Measurements from ENCODE around the gene TREM1. TPM values are rescaled to one million over a fixed set of nuclear protein-coding genes. Genes with fewer than 3 reads are reported as not detected.

The TREM1 gene
- total and polyA plus RNA-seq, 4 donors: 0.09 to 1.3 (median 0.38) TPM

DNA sequence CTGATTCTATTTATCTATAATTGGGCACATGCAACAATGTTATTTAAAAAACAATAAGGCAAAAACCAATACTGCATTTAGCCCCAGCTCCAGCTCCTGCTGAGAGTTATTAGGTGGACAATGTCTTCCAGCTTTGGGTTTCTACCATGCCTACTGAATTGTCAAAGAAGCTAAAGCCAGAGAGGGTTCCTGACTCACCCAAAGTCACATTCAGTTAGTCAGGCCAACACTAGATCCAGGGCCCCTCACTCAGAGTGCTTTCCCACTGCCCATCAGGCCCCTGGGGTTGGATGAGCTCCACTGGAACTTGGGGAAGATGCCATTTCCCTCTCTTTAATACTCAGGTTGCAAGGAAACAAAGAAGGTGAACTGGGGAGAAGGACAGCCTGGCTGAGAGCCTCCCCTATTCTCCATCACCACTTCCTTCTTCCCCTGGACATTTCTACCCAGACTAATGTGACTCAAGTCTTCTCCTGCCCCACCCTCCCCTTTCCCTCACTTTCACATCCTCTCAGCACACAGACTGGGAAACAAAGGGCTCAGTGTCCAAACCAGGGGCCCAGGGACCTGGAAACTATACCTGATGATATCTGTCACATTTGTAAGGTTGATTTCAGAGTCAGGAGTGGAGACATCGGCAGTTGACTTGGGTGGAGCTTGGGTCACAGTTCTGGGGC is 6.0 kb downstream of the TREM1 start:
- Histone ChIP-seq H3K27me3 (ENCODE audit: control insufficient read depth in 4 of 4, insufficient read depth in 4 of 4, low read length in 3 of 4) (no peaks in the 10 kb centered on the region), H3K4me3 (ENCODE audit: low read depth in 1 of 3, low read length in 3 of 3) (no peak overlapping the region), H3K9me3 (ENCODE audit: control insufficient read depth in 4 of 4, low read length in 3 of 4) (no peaks in the 10 kb centered on the region), H3K36me3 (ENCODE audit: control insufficient read depth in 4 of 4, insufficient read depth in 3 of 4, low read depth in 1 of 4, low read length in 3 of 4) (no peaks in the 10 kb centered on the region), H3K27ac (ENCODE audit: low read depth in 1 of 2, low read length in 2 of 2) (no peak overlapping the region), H3K9ac (ENCODE audit: low read depth in 1 of 2, low read length in 2 of 2) (no peak overlapping the region), H3K4me1 (ENCODE audit: control insufficient read depth in 4 of 4, insufficient read depth in 4 of 4, low read length in 3 of 4) (peaks cover 0 to 4% (median 0%) of the 10 kb centered on the region in 4 donors)
- 61% methylated on average over 1 of the region's 1 CpG for WGBS
- TF ChIP-seq TAF1 (conservative IDR thresholded peaks at IDR 0.05): no peak
- no peak for TF ChIP-seq RAD21 (IDR thresholded peaks at IDR 0.05)
- no peak for TF ChIP-seq HNF4G (IDR thresholded peaks at IDR 0.05)
- no peak for TF ChIP-seq HNF4A (conservative IDR thresholded peaks at IDR 0.05)
- no peak for TF ChIP-seq RXRA (IDR thresholded peaks at IDR 0.05)
- TF ChIP-seq GABPA (IDR thresholded peaks at IDR 0.05 in 1 of 2, conservative IDR thresholded peaks at IDR 0.05 in 1 of 2): no peak
- TF ChIP-seq SP1 (IDR thresholded peaks at IDR 0.05): no peak
- no peak for TF ChIP-seq YY1 (IDR thresholded peaks at IDR 0.05)
- TF ChIP-seq FOXA2 (IDR thresholded peaks at IDR 0.05): no peak
- TF ChIP-seq, protein P1, sequence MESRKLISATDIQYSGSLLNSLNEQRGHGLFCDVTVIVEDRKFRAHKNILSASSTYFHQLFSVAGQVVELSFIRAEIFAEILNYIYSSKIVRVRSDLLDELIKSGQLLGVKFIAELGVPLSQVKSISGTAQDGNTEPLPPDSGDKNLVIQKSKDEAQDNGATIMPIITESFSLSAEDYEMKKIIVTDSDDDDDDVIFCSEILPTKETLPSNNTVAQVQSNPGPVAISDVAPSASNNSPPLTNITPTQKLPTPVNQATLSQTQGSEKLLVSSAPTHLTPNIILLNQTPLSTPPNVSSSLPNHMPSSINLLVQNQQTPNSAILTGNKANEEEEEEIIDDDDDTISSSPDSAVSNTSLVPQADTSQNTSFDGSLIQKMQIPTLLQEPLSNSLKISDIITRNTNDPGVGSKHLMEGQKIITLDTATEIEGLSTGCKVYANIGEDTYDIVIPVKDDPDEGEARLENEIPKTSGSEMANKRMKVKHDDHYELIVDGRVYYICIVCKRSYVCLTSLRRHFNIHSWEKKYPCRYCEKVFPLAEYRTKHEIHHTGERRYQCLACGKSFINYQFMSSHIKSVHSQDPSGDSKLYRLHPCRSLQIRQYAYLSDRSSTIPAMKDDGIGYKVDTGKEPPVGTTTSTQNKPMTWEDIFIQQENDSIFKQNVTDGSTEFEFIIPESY (IDR thresholded peaks at IDR 0.05): no peak
- no peak for TF ChIP-seq FOXA1 (IDR thresholded peaks at IDR 0.05)
- TF ChIP-seq EGR1 (IDR thresholded peaks at IDR 0.05; ENCODE audit: low read depth in 2 of 2): no peak
- TF ChIP-seq, protein P2, sequence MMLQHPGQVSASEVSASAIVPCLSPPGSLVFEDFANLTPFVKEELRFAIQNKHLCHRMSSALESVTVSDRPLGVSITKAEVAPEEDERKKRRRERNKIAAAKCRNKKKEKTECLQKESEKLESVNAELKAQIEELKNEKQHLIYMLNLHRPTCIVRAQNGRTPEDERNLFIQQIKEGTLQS (IDR thresholded peaks at IDR 0.05): no peak
- TF ChIP-seq, protein P3, sequence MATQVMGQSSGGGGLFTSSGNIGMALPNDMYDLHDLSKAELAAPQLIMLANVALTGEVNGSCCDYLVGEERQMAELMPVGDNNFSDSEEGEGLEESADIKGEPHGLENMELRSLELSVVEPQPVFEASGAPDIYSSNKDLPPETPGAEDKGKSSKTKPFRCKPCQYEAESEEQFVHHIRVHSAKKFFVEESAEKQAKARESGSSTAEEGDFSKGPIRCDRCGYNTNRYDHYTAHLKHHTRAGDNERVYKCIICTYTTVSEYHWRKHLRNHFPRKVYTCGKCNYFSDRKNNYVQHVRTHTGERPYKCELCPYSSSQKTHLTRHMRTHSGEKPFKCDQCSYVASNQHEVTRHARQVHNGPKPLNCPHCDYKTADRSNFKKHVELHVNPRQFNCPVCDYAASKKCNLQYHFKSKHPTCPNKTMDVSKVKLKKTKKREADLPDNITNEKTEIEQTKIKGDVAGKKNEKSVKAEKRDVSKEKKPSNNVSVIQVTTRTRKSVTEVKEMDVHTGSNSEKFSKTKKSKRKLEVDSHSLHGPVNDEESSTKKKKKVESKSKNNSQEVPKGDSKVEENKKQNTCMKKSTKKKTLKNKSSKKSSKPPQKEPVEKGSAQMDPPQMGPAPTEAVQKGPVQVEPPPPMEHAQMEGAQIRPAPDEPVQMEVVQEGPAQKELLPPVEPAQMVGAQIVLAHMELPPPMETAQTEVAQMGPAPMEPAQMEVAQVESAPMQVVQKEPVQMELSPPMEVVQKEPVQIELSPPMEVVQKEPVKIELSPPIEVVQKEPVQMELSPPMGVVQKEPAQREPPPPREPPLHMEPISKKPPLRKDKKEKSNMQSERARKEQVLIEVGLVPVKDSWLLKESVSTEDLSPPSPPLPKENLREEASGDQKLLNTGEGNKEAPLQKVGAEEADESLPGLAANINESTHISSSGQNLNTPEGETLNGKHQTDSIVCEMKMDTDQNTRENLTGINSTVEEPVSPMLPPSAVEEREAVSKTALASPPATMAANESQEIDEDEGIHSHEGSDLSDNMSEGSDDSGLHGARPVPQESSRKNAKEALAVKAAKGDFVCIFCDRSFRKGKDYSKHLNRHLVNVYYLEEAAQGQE (IDR thresholded peaks at IDR 0.05): no peak
- TF ChIP-seq JUND (IDR thresholded peaks at IDR 0.05): no peak
- TF ChIP-seq, protein P4, sequence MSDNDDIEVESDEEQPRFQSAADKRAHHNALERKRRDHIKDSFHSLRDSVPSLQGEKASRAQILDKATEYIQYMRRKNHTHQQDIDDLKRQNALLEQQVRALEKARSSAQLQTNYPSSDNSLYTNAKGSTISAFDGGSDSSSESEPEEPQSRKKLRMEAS (IDR thresholded peaks at IDR 0.05): no peak
- no peak for DNase-seq (ENCODE audit: low spot score)

DNA sequence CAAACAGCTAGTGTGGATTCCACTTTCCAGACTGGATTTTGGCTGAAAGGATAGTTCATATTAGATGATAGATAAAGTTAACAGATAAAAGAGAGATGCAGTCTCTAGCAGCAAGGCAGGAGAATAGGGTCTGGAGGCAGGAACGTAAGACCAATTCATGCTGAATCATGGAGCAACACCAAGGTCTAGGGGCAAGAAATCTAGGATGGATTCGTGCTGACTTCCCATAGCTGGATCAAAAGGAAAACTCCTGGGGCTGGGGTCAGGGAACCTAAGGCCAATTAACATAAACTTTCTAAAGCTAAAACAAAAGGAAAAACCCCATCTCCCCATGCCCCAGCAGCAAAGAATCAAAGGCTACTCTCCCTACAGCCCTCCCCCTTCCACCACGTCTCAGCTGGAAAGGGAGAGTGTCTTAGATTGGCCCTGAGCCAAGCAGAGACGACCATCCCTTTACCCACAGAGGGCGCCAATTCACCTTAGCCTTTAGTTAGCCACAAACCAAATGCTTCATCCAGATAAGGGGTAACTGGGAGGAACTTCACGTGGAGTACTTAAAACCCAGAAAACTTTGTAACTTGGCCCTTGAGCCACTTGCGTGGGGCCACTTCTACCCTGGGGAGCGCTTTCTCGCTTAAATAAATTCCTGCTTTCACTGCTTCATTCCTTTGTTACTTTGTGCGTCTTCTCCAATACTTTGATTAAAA is 7.6 kb downstream of the TREM1 start:
- 33% methylated on average over 10 of the region's 10 CpGs for WGBS
- no peak overlapping the region for H3K9ac ChIP-seq (ENCODE audit: low read depth in 1 of 2, low read length in 2 of 2)
- DNase-seq (ENCODE audit: low spot score): peak; percentile 81
- H3K4me3 ChIP-seq (ENCODE audit: low read depth in 1 of 3, low read length in 3 of 3): no peak overlapping the region
- H3K36me3 ChIP-seq (ENCODE audit: control insufficient read depth in 4 of 4, insufficient read depth in 3 of 4, low read depth in 1 of 4, low read length in 3 of 4): no peaks in the 10 kb centered on the region
- no peaks in the 10 kb centered on the region for H3K27me3 ChIP-seq (ENCODE audit: control insufficient read depth in 4 of 4, insufficient read depth in 4 of 4, low read length in 3 of 4)
- no peak overlapping the region for H3K27ac ChIP-seq (ENCODE audit: low read depth in 1 of 2, low read length in 2 of 2)
- TF ChIP-seq, protein P5, sequence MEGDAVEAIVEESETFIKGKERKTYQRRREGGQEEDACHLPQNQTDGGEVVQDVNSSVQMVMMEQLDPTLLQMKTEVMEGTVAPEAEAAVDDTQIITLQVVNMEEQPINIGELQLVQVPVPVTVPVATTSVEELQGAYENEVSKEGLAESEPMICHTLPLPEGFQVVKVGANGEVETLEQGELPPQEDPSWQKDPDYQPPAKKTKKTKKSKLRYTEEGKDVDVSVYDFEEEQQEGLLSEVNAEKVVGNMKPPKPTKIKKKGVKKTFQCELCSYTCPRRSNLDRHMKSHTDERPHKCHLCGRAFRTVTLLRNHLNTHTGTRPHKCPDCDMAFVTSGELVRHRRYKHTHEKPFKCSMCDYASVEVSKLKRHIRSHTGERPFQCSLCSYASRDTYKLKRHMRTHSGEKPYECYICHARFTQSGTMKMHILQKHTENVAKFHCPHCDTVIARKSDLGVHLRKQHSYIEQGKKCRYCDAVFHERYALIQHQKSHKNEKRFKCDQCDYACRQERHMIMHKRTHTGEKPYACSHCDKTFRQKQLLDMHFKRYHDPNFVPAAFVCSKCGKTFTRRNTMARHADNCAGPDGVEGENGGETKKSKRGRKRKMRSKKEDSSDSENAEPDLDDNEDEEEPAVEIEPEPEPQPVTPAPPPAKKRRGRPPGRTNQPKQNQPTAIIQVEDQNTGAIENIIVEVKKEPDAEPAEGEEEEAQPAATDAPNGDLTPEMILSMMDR (IDR thresholded peaks at IDR 0.05; ENCODE audit: low read depth, low read length, missing input control): peak; percentile 28
- TF ChIP-seq RAD21 (IDR thresholded peaks at IDR 0.05) (peak; percentile 35 to 52), GABPA (IDR thresholded peaks at IDR 0.05 in 1 of 2, conservative IDR thresholded peaks at IDR 0.05 in 1 of 2) (no peak), RXRA (IDR thresholded peaks at IDR 0.05) (no peak)
- TF ChIP-seq, protein P1 (IDR thresholded peaks at IDR 0.05): no peak
- H3K4me1 ChIP-seq (ENCODE audit: control insufficient read depth in 4 of 4, insufficient read depth in 4 of 4, low read length in 3 of 4): peaks cover 0 to 4% (median 0%) of the 10 kb centered on the region in 4 donors
- no peaks in the 10 kb centered on the region for H3K9me3 ChIP-seq (ENCODE audit: control insufficient read depth in 4 of 4, low read length in 3 of 4)

Measured in liver (tissue), 9 donors.